ENCODE data around the gene MRPL20. TPM values are rescaled to one million over a fixed set of nuclear protein-coding genes. Genes with fewer than 3 reads are reported as not detected.

Gene MRPL20
- total and polyA plus RNA-seq, 8 donors = 69.5 to 145 (median 99.8) TPM

DNA sequence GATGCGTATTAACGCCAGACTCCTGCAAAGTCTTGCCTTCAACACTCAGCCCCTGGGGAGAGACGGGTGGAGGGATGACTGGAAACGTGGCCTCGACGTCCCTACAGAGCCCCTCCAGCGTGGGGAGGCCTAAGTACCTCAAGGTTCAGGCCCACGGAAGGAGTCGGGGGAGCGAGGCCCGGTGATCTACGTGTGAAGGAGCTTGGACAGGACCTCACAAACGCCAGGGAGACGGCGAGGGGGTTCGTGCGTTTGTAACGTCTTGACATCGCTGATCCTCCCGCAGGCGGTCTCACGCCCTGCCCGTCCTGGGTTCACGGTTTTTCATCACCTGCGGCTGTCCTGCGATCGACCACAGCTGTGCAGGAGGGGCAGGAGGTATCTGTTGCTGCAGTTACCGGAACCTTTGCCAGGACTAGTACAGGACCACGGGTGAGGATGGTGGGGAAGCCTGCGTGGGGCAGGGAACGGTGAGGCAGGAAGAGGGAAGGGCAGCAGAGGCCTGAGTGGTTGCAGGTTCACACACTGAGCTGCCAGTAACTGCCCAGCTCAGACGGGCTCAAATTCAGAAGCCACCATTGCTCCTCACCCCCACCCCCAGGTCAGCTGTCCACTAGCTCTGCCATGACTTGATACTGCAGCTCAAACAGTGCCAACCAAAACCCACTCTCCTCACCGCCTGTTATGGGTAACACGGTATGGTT is 7.1 kb downstream of the MRPL20 start:
- peaks cover 16 to 56% of the 10 kb centered on the region in 2 donors for H3K4me1 ChIP-seq
- peak overlapping the region; percentile 91 to 96 for H3K4me3 ChIP-seq
- intact Hi-C loops (cut with DNase I) = no loop called here
- peaks cover 0 to 77% of the 10 kb centered on the region in 2 donors for H3K36me3 ChIP-seq
- H3K27me3 ChIP-seq = no peaks in the 10 kb centered on the region
- H3K27ac ChIP-seq = peak overlapping the region; percentile 73 to 91
- ATAC-seq (peak; percentile 1), DNase-seq (peak in 1 of 4 donors; percentile 82)
- no peaks in the 10 kb centered on the region for H3K9me3 ChIP-seq
- TF ChIP-seq, protein P1, sequence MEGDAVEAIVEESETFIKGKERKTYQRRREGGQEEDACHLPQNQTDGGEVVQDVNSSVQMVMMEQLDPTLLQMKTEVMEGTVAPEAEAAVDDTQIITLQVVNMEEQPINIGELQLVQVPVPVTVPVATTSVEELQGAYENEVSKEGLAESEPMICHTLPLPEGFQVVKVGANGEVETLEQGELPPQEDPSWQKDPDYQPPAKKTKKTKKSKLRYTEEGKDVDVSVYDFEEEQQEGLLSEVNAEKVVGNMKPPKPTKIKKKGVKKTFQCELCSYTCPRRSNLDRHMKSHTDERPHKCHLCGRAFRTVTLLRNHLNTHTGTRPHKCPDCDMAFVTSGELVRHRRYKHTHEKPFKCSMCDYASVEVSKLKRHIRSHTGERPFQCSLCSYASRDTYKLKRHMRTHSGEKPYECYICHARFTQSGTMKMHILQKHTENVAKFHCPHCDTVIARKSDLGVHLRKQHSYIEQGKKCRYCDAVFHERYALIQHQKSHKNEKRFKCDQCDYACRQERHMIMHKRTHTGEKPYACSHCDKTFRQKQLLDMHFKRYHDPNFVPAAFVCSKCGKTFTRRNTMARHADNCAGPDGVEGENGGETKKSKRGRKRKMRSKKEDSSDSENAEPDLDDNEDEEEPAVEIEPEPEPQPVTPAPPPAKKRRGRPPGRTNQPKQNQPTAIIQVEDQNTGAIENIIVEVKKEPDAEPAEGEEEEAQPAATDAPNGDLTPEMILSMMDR (IDR thresholded peaks at IDR 0.05) = no peak

DNA sequence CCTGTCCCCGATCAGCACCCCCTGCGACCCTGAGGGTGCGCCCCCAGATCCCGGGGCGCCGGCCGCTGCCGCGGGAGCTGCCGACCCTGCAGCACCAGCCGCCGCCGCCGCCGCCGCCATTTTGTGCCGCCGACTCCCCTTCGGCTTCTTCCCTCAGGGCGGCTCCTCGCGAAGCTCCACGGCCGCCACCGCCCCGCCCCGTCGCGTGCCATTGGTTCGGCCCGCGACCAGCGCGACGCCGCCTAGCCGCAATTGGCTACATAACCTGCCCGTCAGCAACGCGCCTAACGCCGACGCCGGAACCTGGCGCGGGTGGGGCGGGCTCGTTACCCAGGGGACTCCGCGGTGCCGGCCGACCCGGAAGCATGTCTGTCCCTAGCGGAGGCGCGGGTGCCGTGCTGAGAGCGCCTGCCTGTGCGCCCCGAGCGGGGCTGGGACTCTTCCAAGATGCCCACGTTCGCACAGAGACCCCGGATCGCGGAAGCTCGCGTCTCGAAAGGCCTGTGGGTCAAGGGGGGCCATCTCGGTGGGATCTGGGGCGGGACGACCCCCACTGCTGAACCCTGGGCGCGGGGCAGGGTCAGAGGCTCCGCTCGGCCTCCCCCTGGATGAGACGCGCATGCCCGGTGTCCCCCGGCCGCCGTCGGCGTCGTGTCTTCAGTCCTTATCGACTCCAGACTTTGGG is 7.8 kb downstream of the MRPL20 start, which contains the start of gene CCNL2:
Gene CCNL2 (minus strand): TSS at position 149 of the 685 bp plus-strand sequence. CDS start 29 bp downstream, at position 120.
- intact Hi-C loops (cut with DNase I) = no loop called here
- Histone ChIP-seq H3K27me3 (no peaks in the 10 kb centered on the region), H3K36me3 (peaks cover under 1 to 77% of the 10 kb centered on the region in 2 donors), H3K4me1 (peaks cover 16 to 49% of the 10 kb centered on the region in 2 donors), H3K4me3 (peak within 1 kb of the TSS; percentile 91 to 96), H3K27ac (peak within 1 kb of the TSS; percentile 73 to 91), H3K9me3 (no peaks in the 10 kb centered on the region)
- ATAC-seq (peak; percentile 99), DNase-seq (peak; percentile 99)
- TF ChIP-seq, protein P1 (IDR thresholded peaks at IDR 0.05) = peak; percentile 53 to 78

DNA sequence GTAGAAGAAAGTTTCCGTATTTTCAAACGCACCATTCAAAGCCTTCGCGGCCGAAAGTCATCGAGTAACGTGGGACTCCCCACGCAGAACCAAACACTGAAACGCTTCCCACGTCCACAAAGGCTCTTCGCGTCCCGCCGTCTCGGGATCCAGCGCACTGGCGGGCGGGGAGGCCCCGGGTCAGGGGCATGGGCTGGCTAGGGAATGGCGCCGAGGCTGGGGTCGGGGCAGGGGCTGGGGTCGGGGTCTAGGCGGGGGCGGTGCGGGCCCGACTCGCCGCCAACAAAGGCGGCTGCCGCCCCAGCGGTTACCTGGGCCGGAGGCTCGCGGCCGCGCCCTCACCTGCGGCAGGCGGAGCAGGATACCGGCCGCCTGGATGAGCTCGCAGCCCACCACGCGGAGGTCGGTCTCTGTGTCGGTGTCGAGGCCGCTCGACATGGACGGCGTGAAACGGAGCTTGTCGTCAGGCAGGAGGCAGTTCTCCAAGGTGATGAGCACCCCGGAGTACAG is 8.4 kb downstream of the MRPL20 start:
- peak overlapping the region; percentile 70 to 91 for H3K27ac ChIP-seq
- intact Hi-C loops (cut with DNase I) = no loop called here
- H3K4me1 ChIP-seq = peaks cover 16 to 47% of the 10 kb centered on the region in 2 donors
- no peaks in the 10 kb centered on the region for H3K27me3 ChIP-seq
- peaks cover 3 to 77% of the 10 kb centered on the region in 2 donors for H3K36me3 ChIP-seq
- peak overlapping the region; percentile 91 to 96 for H3K4me3 ChIP-seq
- ATAC-seq (no peak), DNase-seq (peak in 1 of 4 donors; percentile 83)
- no peaks in the 10 kb centered on the region for H3K9me3 ChIP-seq
- TF ChIP-seq, protein P1 (IDR thresholded peaks at IDR 0.05) = no peak

DNA sequence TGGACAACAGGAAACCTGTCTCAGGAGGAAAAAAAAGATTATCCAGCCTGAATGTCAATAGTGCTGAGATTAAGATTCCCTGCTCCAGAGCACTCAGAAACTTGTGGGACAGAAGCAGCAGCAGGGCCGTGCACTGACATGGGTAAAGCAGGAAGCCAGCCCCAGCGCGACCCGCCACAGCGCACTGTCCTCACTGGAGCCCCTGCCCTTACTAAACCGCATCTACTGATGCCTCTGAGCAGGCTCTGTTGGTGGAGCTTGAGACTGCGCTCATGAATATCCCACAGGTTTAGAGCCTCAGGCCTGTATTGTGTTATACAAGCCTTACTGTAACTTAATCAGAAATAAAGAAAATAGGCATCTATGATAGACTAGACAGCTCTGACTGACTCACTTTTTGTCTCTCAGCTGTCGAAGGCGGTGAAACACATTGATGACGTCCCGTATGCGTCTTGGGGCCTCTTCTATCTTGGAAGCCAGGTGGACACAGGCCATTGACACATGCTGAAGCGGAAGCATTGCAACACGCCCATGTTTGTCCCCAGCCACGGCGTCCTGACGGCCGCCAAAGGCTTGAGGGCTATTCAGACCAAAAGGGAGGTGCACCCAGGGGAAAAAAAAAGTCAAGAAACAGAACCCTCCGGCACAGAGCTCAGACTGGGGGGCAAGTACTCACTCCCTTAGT is 9.1 kb downstream of the MRPL20 start:
- Histone ChIP-seq H3K4me1 (peaks cover 16 to 49% of the 10 kb centered on the region in 2 donors), H3K36me3 (peaks cover 7 to 77% of the 10 kb centered on the region in 2 donors), H3K27ac (peak overlapping the region in 1 of 2 donors; percentile 91), H3K9me3 (no peaks in the 10 kb centered on the region), H3K27me3 (no peaks in the 10 kb centered on the region), H3K4me3 (peak overlapping the region; percentile 91 to 96)
- TF ChIP-seq, protein P1 (IDR thresholded peaks at IDR 0.05) = no peak
- intact Hi-C loops (cut with DNase I) = no loop called here
- ATAC-seq (no peak), DNase-seq (peak in 1 of 4 donors; percentile 66)

All from left lung (tissue), 10 donors.